ENCODE measurements around the gene NELFA.

GRCh38 chr4:1990676-1991075, 18.1 kb downstream of the NELFA start:
- no peak for TF ChIP-seq TEAD4 (IDR thresholded peaks at IDR 0.05)
- no peak for TF ChIP-seq TCF12 (IDR thresholded peaks at IDR 0.05; ENCODE audit: low read depth)
- no peak for TF ChIP-seq RAD21 (IDR thresholded peaks at IDR 0.05; ENCODE audit: low read depth)
- TF ChIP-seq TAF1 (IDR thresholded peaks at IDR 0.05; ENCODE audit: low read depth): no peak
- no peak for TF ChIP-seq CEBPB (IDR thresholded peaks at IDR 0.05)
- no peak for TF ChIP-seq FOXM1 (IDR thresholded peaks at IDR 0.05; ENCODE audit: borderline replicate concordance, low read depth)
- TF ChIP-seq CREB1 (IDR thresholded peaks at IDR 0.05; ENCODE audit: low read depth): no peak
- TF ChIP-seq ZBTB7A (IDR thresholded peaks at IDR 0.05; ENCODE audit: low read depth): no peak
- no peak for TF ChIP-seq MAX (IDR thresholded peaks at IDR 0.05)
- TF ChIP-seq NFIC (IDR thresholded peaks at IDR 0.05): no peak
- TF ChIP-seq EP300 (IDR thresholded peaks at IDR 0.05; ENCODE audit: borderline replicate concordance): no peak
- no peak for TF ChIP-seq EGR1 (IDR thresholded peaks at IDR 0.05)
- no peak for TF ChIP-seq YY1 (IDR thresholded peaks at IDR 0.05; ENCODE audit: low read depth)
- no peak for TF ChIP-seq USF1 (IDR thresholded peaks at IDR 0.05)
